ENCODE measurements around the gene PCDHA1.

PCDHA1 gene

DNA sequence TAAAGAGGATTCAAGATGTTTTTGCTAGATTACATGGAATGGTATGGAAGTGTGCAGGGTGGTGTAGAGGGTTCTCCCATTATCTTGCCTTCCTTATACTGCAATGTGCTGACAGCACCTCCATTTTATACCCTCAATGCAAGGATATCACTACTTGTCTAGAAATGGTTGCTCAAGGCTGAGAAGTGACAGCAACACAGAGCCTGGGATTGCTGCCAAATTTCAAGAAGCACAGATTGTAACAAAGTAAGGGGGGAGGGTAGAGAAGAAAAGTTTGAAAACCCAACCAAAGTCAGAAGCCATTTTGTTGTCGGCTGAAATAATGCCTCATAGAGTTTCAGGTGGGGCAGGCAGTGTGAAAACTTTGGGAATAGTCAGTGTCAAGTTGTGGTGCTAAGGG is 210.1 kb downstream of the PCDHA1 start:
- TF ChIP-seq CTCF (IDR thresholded peaks at IDR 0.05; ENCODE audit: low read depth, low read length, poor library complexity, severe bottlenecking) (no peak), EZH2phosphoT487 (IDR thresholded peaks at IDR 0.05; ENCODE audit: borderline replicate concordance, low read length) (no peak)
- no peaks in the 10 kb centered on the region for H3K9me2 ChIP-seq (replicated peaks; ENCODE audit: control insufficient read depth, low read length)
- H3K36me3 ChIP-seq (ENCODE audit: control insufficient read depth, low read length): no peaks in the 10 kb centered on the region
- H3K27ac ChIP-seq (ENCODE audit: low read depth, low read length): no peak overlapping the region
- no peaks in the 10 kb centered on the region for H3K4me1 ChIP-seq (ENCODE audit: control insufficient read depth, low read length)
- H3K79me2 ChIP-seq (ENCODE audit: control insufficient read depth, low read length): no peaks in the 10 kb centered on the region
- H4K20me1 ChIP-seq (ENCODE audit: control insufficient read depth, insufficient read depth, low read depth, low read length): no peaks in the 10 kb centered on the region
- no peak overlapping the region for H3K4me2 ChIP-seq (ENCODE audit: low read length)
- no peaks in the 10 kb centered on the region for H3K27me3 ChIP-seq (ENCODE audit: control insufficient read depth, low read length)
- no peaks in the 10 kb centered on the region for H3F3A ChIP-seq (ENCODE audit: control insufficient read depth, insufficient read depth)
- H3K9me3 ChIP-seq (ENCODE audit: control insufficient read depth, insufficient read depth, low read length): no peaks in the 10 kb centered on the region
- H3K4me3 ChIP-seq (ENCODE audit: low read length): no peak overlapping the region

- no peak overlapping the region for H3K4me2 ChIP-seq (ENCODE audit: low read length)
- H4K20me1 ChIP-seq (ENCODE audit: control insufficient read depth, insufficient read depth, low read depth, low read length): no peaks in the 10 kb centered on the region
- no peaks in the 10 kb centered on the region for H3K9me2 ChIP-seq (replicated peaks; ENCODE audit: control insufficient read depth, low read length)
- no peaks in the 10 kb centered on the region for H3K9me3 ChIP-seq (ENCODE audit: control insufficient read depth, insufficient read depth, low read length)
- H3K27ac ChIP-seq (ENCODE audit: low read depth, low read length): no peak overlapping the region
- no peaks in the 10 kb centered on the region for H3K27me3 ChIP-seq (ENCODE audit: control insufficient read depth, low read length)
- no peaks in the 10 kb centered on the region for H3K79me2 ChIP-seq (ENCODE audit: control insufficient read depth, low read length)
- H3K36me3 ChIP-seq (ENCODE audit: control insufficient read depth, low read length): no peaks in the 10 kb centered on the region
- no peak overlapping the region for H3K4me3 ChIP-seq (ENCODE audit: low read length)
- no peaks in the 10 kb centered on the region for H3K4me1 ChIP-seq (ENCODE audit: control insufficient read depth, low read length)
- TF ChIP-seq CTCF (IDR thresholded peaks at IDR 0.05; ENCODE audit: low read depth, low read length, poor library complexity, severe bottlenecking) (no peak), EZH2phosphoT487 (IDR thresholded peaks at IDR 0.05; ENCODE audit: borderline replicate concordance, low read length) (no peak)
- no peaks in the 10 kb centered on the region for H3F3A ChIP-seq (ENCODE audit: control insufficient read depth, insufficient read depth)
Measured at GRCh38 chr5:140998921-140999410, 213.0 kb downstream of the PCDHA1 start.

GRCh38 chr5:141001446-141001843 is 215.5 kb downstream of the PCDHA1 start:
- H3K4me2 ChIP-seq (ENCODE audit: low read length): no peak overlapping the region
- no peak overlapping the region for H3K27ac ChIP-seq (ENCODE audit: low read depth, low read length)
- no peaks in the 10 kb centered on the region for H3K27me3 ChIP-seq (ENCODE audit: control insufficient read depth, low read length)
- no peak for TF ChIP-seq CTCF (IDR thresholded peaks at IDR 0.05; ENCODE audit: low read depth, low read length, poor library complexity, severe bottlenecking)
- H3K4me1 ChIP-seq (ENCODE audit: control insufficient read depth, low read length): no peaks in the 10 kb centered on the region
- no peaks in the 10 kb centered on the region for H3K9me2 ChIP-seq (replicated peaks; ENCODE audit: control insufficient read depth, low read length)
- no peaks in the 10 kb centered on the region for H4K20me1 ChIP-seq (ENCODE audit: control insufficient read depth, insufficient read depth, low read depth, low read length)
- H3F3A ChIP-seq (ENCODE audit: control insufficient read depth, insufficient read depth): no peaks in the 10 kb centered on the region
- no peaks in the 10 kb centered on the region for H3K79me2 ChIP-seq (ENCODE audit: control insufficient read depth, low read length)
- H3K4me3 ChIP-seq (ENCODE audit: low read length): no peak overlapping the region
- no peaks in the 10 kb centered on the region for H3K9me3 ChIP-seq (ENCODE audit: control insufficient read depth, insufficient read depth, low read length)
- no peaks in the 10 kb centered on the region for H3K36me3 ChIP-seq (ENCODE audit: control insufficient read depth, low read length)

Measured in DOHH2 (cell line).